Astrocyte (in vitro differentiated cells and primary cell): ENCODE results near the gene PCBP3. TPM values are rescaled to one million over a fixed set of nuclear protein-coding genes. Genes with fewer than 3 reads are reported as not detected.
"Not testable (repeated sequence)": the region's sequence is repeated elsewhere in the genome, so short reads cannot be mapped to it uniquely, and the experiment has no call there.

Experiments used
- DNase-seq: peaks from one replicate; pipeline ENCODE4 v3.0.0-alpha.2; 2010; ENCODE audit warnings: low read depth
- FAIRE-seq: peaks from 2 replicates; lab custom pipeline; 2011; peaks lifted over from hg19 to GRCh38; lab: Jason Lieb, UNC
- H2AFZ ChIP-seq: 2 replicates; pipeline ENCODE4 v1.6.0; 2012; ENCODE audit warnings: low read depth, low read length, inconsistent platforms
- H3K27ac ChIP-seq: 2 replicates; pipeline ENCODE4 v1.5.1; 2011; ENCODE audit warnings: low read depth, low read length, inconsistent platforms
- H3K27me3 ChIP-seq: 2 replicates; pipeline ENCODE4 v1.6.0; 2011; ENCODE audit warnings: low read length, inconsistent platforms; ENCODE audit not compliant: insufficient read depth
- H3K36me3 ChIP-seq: 2 replicates; pipeline ENCODE4 v1.5.1; 2011; ENCODE audit warnings: low read length, inconsistent platforms; ENCODE audit not compliant: insufficient read depth
- H3K4me1 ChIP-seq: 2 replicates; pipeline ENCODE4 v1.5.1; 2011; ENCODE audit warnings: low read length, inconsistent platforms; ENCODE audit not compliant: insufficient read depth
- H3K4me2 ChIP-seq: 2 replicates; pipeline ENCODE4 v1.6.0; 2012; ENCODE audit warnings: low read length, inconsistent platforms
- H3K4me3 ChIP-seq: 2 replicates; pipeline ENCODE4 v1.5.1; 2011; ENCODE audit warnings: low read depth, mild to moderate bottlenecking, low read length, inconsistent platforms; ENCODE audit not compliant: insufficient read depth
- H3K79me2 ChIP-seq: 2 replicates; pipeline ENCODE4 v1.6.0; 2012; ENCODE audit warnings: mild to moderate bottlenecking, low read length, inconsistent platforms; ENCODE audit not compliant: insufficient read depth
- H3K9ac ChIP-seq: 2 replicates; pipeline ENCODE4 v1.6.0; 2012; ENCODE audit warnings: mild to moderate bottlenecking, low read length, inconsistent platforms
- H3K9me3 ChIP-seq: 2 replicates; pipeline ENCODE4 v1.5.1; 2012; ENCODE audit warnings: low read depth, mild to moderate bottlenecking, low read length, inconsistent platforms; ENCODE audit not compliant: insufficient read depth
- H4K20me1 ChIP-seq: 2 replicates; pipeline ENCODE4 v1.6.0; 2012; ENCODE audit warnings: low read length, inconsistent platforms; ENCODE audit not compliant: insufficient read depth
- H3K27ac Mint-ChIP-seq: one replicate; pipeline ENCODE4 v1.8.0; 2021; ENCODE audit warnings: mild to moderate bottlenecking, mixed read lengths; ENCODE audit not compliant: unreplicated experiment
- H3K27me3 Mint-ChIP-seq: one replicate; pipeline ENCODE4 v1.8.0; 2021; ENCODE audit warnings: low read depth, mixed read lengths; ENCODE audit not compliant: unreplicated experiment
- H3K36me3 Mint-ChIP-seq: one replicate; pipeline ENCODE4 v1.8.0; 2021; ENCODE audit warnings: low read depth, mixed read lengths; ENCODE audit not compliant: unreplicated experiment
- H3K4me1 Mint-ChIP-seq: one replicate; pipeline ENCODE4 v1.8.0; 2021; ENCODE audit warnings: low read depth, mixed read lengths; ENCODE audit not compliant: unreplicated experiment
- H3K4me3 Mint-ChIP-seq: one replicate; pipeline ENCODE4 v1.8.0; 2021; ENCODE audit warnings: mild to moderate bottlenecking, moderate library complexity, mixed read lengths; ENCODE audit not compliant: unreplicated experiment
- H3K9me3 Mint-ChIP-seq: one replicate; pipeline ENCODE4 v1.8.0; 2021; ENCODE audit warnings: mild to moderate bottlenecking, mixed read lengths; ENCODE audit not compliant: unreplicated experiment
- CTCF ChIP-seq: IDR thresholded peaks from 2 replicates; pipeline ENCODE4 v1.5.1; 2011; ENCODE audit warnings: low read depth, mild to moderate bottlenecking, inconsistent platforms, low read length, moderate library complexity; ENCODE audit not compliant: insufficient read depth
- EZH2 ChIP-seq: IDR thresholded peaks from 2 replicates; pipeline ENCODE4 v1.6.1; 2012; ENCODE audit warnings: mild to moderate bottlenecking, low read length, inconsistent platforms; ENCODE audit not compliant: insufficient read depth
- total RNA-seq: library from RNA; stranded (reverse); gene quantifications from 2 replicates; pipeline ENCODE4 v1.2.1, GENCODE V29; 2021

Gene PCBP3
- total RNA-seq, 1 donor from 2014 or later: 1.8 TPM

- Histone ChIP-seq H3K27ac (no peak overlapping the region), H3K4me2 (no peak overlapping the region), H3K79me2 (no peaks in the 10 kb centered on the region), H2AFZ (no peak overlapping the region), H3K4me1 (no peaks in the 10 kb centered on the region), H3K27me3 (no peaks in the 10 kb centered on the region), H3K36me3 (no peaks in the 10 kb centered on the region), H4K20me1 (no peaks in the 10 kb centered on the region), H3K4me3 (no peak overlapping the region), H3K9ac (no peak overlapping the region), H3K9me3 (no peaks in the 10 kb centered on the region)
- no peak for FAIRE-seq
- TF ChIP-seq EZH2 (no peak), CTCF (no peak)
- H3K27me3 Mint-ChIP-seq: peaks cover 33% of the 10 kb centered on the region
- no peak overlapping the region for H3K4me3 Mint-ChIP-seq
- H3K36me3 Mint-ChIP-seq: peaks cover 3% of the 10 kb centered on the region
- DNase-seq: no peak
- peaks cover 3% of the 10 kb centered on the region for H3K9me3 Mint-ChIP-seq
- H3K27ac Mint-ChIP-seq: no peak overlapping the region
- no peaks in the 10 kb centered on the region for H3K4me1 Mint-ChIP-seq
These were observed 187.3 kb downstream of the PCBP3 start for GRCh38 chr21:45830720-45831366.

DNA sequence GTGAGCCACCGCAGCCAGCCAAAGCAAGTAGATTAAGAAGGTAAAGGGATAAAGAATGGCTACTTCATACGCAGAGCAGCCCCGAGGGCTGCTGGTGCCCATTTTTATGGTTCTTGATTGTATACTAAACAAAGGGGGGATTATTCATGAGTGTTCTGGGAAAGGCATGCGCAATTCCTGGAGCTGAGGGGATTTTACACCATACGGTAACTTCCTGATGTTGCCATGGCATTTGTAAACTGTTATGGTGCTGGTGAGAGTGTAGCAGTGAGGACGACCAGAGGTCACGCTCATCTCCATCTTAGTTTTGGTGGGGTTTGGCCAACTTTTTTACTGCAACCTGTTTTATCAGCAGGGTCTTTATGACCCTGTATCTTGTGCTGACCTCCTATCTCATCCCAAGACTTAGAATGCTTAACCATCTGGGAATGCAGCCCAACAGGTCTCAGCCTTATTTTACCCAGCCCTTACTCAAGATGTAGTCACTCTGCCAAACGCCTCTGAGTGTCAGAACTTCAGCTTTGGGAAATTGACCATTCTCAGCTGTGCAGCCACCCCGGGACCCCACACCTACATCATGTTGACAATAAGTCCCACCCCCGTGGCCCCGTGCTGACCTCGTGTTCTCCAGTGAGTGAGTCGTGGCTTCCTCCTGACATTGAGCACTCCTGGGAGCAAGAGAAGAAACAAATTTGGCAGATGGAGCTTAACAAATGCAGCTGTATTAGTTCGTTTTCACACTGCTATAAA, 188.6 kb downstream of the PCBP3 start:
- Mint-ChIP-seq H3K27ac (no peak overlapping the region), H3K36me3 (peaks cover 5% of the 10 kb centered on the region), H3K4me1 (peaks cover 3% of the 10 kb centered on the region), H3K9me3 (peaks cover 3% of the 10 kb centered on the region), H3K4me3 (no peak overlapping the region), H3K27me3 (peaks cover 28% of the 10 kb centered on the region)
- H3K36me3 ChIP-seq: no peaks in the 10 kb centered on the region
- no peak overlapping the region for H3K4me2 ChIP-seq
- TF ChIP-seq EZH2: no peak
- TF ChIP-seq CTCF: no peak
- no peaks in the 10 kb centered on the region for H3K27me3 ChIP-seq
- FAIRE-seq (no peak), DNase-seq (no peak)
- H3K27ac ChIP-seq: no peak overlapping the region
- H2AFZ ChIP-seq: no peak overlapping the region
- H3K4me3 ChIP-seq: no peak overlapping the region
- H3K9ac ChIP-seq: no peak overlapping the region
- H3K4me1 ChIP-seq: no peaks in the 10 kb centered on the region
- H4K20me1 ChIP-seq: no peaks in the 10 kb centered on the region
- H3K79me2 ChIP-seq: no peaks in the 10 kb centered on the region
- H3K9me3 ChIP-seq: no peaks in the 10 kb centered on the region

DNA sequence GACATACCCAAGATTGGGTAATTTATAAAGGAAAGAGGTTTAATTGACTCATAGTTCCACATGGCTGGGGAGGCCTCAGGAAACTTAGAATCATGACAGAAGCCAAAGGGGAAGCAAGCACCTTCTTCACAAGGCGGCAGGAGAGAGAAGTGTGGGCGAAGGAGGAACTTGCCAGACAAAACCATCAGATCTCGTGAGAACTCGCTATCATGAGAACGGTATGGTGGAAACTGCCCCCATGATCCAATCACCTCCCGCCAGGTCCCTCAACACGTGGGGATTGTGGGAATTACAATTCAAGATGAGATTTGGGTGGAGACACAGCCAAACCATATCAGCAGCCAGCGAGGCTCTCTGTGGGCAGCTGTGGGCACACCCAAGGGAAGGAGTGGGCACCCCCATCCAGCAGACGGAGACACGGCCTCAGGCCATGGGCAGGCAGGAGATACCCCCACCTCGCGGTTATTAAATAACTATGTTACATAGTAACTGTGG, 189.3 kb downstream of the PCBP3 start:
- not testable (repeated sequence) for H3K79me2 ChIP-seq, H3K4me3 Mint-ChIP-seq, H3K27ac ChIP-seq, H2AFZ ChIP-seq, H3K4me2 ChIP-seq, H3K36me3 ChIP-seq, H3K4me1 Mint-ChIP-seq, H3K9me3 ChIP-seq, FAIRE-seq, H3K27ac Mint-ChIP-seq, H3K27me3 ChIP-seq, H3K4me1 ChIP-seq, H3K9ac ChIP-seq, H4K20me1 ChIP-seq, DNase-seq, H3K4me3 ChIP-seq, H3K36me3 Mint-ChIP-seq, H3K9me3 Mint-ChIP-seq
- H3K27me3 Mint-ChIP-seq: peaks cover 22% of the 10 kb centered on the region
